Bone marrow (tissue), 2 donors: ENCODE data around the gene ANKRD33B.
"Not testable (repeated sequence)": the region's sequence is repeated elsewhere in the genome, so short reads cannot be mapped to it uniquely, and the experiment has no call there.

ENCODE experiments used
- DNase-seq, 2 donors: peaks; one replicate each; lab custom pipeline; 2025; lab: John Stamatoyannopoulos, UW

ANKRD33B gene

DNA sequence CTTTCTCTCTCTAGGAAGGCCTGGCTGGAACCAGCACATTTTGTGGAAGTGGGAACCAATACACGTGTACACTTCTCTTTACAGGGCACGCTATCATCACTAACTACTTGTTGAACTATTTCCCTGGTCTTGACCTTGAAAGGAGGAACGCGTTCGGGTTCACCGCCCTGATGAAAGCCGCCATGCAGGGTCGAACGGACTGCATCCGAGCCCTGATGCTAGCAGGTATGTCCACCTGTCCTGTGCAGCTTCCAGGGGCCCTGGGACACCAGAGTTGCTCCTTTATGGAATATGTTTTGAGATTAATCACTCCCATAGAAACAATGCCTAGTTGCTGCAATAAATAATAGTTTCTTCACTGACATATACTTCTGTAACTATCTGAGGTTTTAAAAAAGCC is 74.1 kb downstream of the ANKRD33B start:
- DNase-seq, result no peak

DNA sequence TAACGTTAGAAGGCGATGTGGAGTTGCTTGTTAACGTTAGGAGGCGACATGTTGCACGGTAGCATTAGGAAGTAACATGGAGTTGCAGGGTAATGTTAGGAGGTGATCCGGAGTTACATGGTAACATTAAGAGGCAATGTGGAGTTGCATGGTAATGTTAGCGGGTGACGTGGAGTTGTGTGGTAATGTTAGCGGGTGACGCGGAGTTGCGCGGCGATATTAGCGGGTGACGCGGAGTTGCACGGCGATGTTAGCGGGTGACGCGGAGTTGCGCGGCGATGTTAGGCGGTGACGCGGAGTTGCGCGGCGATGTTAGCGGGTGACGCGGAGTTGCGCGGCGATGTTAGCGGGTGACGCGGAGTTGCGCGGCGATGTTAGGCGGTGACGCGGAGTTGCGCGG is 74.9 kb downstream of the ANKRD33B start:
- not testable (repeated sequence) for DNase-seq

DNA sequence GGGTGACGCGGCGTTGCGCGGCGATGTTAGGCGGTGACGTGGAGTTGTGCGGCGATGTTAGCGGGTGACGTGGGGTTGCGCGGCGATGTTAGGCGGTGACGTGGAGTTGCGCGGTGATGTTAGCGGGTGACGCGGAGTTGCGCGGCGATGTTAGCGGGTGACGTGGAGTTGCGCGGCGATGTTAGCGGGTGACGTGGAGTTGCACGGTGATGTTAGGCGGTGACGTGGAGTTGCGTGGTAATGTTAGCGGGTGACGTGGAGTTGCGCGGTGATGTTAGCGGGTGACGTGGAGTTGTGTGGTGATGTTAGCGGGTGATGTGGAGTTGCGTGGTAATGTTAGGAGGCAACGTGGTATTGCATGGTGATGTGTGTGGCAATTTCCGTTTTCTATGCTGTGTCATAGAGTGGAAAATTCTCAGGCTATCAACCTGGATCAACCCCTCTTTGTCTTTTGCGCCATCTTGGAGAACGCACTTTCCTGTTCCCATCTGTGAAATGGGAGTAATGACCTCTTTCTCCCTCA is 76.0 kb downstream of the ANKRD33B start:
- DNase-seq, result no peak

- no peak for DNase-seq
Observed at GRCh38 chr5:10642367-10642766, 78.5 kb downstream of the ANKRD33B start.

DNA sequence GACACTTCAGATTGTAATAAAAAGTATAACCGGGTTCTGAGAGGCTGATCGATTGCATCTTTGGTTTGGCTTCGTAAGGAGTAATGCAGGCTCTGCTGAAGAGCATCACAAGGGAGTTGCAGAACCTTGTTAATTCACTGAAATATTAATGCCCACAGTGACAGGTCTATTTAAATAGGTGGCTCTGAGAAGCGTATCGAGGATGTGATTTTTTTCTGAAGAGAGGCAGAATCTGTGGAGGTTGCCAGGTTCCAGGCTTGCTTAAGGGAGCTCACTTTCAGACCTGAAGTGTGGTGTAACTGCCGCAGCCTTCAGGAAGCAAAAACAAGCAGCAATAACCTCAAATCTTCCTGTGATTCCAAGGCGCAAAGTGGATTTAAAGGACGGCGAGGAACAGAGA is 80.3 kb downstream of the ANKRD33B start:
- DNase-seq, result no peak

DNA sequence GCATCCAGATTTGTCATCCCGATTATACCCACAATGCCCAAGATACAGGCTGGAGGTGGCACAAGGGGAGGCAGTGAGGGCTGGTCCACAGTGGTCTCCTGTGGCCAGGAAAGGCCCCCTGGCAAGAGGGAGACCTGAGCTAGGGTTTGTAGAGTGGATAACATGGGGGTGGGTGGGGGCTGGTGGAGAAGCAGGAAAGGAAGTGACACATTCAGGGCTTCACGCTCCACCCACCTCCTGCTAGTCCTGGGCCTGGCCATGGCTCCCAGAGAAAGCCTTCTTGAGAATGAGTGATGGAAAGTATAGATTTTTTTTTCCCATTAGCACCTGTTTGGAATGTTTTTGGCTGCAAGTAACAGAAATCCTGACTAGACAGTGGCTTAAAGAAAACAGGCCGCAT is 81.3 kb downstream of the ANKRD33B start:
- no peak for DNase-seq

DNA sequence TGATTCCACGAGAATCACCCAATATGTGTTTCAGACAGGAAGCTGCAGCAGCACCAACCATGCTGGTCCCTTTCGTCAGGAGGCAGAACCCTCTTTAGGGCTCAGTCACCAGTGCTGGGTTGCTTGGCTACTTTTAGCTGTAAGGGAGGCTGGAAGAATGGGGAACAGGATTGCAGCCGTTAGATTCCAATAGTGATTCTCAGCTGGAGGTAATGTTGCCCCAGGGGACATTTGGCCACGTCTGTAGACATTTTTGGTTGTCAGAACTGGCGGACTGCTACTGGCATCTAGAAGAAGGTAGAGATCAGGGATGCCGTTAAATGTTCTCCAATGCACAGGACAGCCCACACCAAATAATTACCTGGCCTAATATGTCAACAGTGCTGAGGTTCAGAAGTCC is 81.8 kb downstream of the ANKRD33B start:
- no peak for DNase-seq

GRCh38 chr5:10647640-10648039 is 83.8 kb downstream of the ANKRD33B start:
- DNase-seq, result no peak

DNA sequence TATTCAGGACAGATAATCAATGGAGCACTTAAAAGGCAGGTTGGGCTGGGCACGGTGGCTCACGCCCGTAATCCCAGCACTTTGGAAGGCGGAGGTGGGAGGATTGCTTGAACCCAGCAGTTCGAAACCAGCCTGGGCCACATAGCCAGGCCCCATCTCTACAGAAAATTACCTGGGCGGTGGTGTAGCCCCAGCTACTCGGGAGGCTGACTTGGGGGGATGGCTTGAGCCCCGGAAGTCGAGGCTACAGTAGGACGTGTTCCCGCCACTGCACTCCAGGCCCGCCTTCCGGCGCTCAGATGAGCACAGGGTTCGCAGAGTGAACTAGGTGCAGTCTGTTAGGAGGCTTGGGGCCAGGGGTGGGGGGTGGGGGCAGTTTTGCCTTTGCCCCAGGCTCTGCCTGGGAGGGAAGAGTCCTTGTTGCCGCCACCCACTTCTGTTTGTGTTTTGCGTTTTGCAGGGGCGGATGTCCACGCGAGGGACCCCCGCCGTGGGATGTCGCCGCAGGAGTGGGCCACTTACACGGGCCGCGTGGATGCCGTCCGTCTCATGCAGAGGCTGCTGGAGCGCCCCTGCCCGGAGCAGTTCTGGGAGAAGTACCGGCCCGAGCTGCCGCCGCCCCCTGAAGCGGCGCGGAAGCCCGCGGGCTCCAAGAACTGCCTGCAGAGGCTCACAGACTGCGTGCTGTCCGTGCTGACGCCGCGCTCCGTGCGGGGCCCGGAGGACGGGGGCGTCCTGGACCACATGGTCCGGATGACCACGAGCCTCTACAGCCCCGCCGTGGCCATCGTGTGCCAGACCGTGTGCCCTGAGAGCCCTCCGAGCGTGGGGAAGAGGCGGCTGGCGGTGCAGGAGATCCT is 85.2 kb downstream of the ANKRD33B start:
- DNase-seq, result no peak

DNA sequence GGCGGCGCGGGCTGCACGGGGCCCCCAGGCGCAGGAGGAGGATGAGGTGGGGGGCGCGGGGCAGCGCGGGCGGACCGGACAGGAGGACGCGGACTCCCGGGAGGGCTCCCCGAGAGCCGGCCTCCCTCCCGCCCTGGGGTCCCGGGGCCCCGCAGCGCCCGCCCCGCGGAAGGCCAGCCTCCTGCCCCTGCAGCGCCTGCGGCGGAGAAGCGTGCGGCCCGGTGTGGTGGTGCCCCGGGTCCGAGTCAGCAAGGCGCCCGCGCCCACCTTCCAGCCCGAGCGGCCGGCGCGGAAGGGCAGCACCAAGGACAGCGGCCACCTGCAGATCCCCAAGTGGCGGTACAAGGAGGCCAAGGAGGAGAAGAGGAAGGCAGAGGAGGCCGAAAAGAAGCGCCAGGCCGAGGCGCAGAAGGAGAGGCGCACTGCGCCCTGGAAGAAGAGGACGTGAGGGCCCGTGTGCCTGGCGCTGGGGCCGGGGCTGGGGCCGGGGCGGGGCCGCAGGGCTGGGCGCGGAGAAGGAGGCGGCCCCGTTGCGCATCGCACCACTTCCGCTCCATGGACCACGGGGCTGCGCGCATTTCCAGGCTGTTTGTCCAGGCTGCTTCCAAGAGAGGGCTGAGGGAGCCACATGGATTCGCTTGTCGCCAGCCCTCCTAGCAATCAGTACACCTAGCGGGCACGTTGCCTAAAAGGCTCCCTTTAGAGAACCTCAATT is 86.0 kb downstream of the ANKRD33B start:
- DNase-seq, result no peak

- DNase-seq, result no peak
Observed at GRCh38 chr5:10652151-10652550, 88.3 kb downstream of the ANKRD33B start.

- DNase-seq, result no peak
Observed at GRCh38 chr5:10652606-10653005, 88.7 kb downstream of the ANKRD33B start.

- DNase-seq, result no peak
Observed at GRCh38 chr5:10653043-10653442, 89.2 kb downstream of the ANKRD33B start.

- DNase-seq, result no peak
Observed at GRCh38 chr5:10653751-10654400, 90.0 kb downstream of the ANKRD33B start.

- no peak for DNase-seq
Observed at GRCh38 chr5:10654566-10654965, 90.7 kb downstream of the ANKRD33B start.

DNA sequence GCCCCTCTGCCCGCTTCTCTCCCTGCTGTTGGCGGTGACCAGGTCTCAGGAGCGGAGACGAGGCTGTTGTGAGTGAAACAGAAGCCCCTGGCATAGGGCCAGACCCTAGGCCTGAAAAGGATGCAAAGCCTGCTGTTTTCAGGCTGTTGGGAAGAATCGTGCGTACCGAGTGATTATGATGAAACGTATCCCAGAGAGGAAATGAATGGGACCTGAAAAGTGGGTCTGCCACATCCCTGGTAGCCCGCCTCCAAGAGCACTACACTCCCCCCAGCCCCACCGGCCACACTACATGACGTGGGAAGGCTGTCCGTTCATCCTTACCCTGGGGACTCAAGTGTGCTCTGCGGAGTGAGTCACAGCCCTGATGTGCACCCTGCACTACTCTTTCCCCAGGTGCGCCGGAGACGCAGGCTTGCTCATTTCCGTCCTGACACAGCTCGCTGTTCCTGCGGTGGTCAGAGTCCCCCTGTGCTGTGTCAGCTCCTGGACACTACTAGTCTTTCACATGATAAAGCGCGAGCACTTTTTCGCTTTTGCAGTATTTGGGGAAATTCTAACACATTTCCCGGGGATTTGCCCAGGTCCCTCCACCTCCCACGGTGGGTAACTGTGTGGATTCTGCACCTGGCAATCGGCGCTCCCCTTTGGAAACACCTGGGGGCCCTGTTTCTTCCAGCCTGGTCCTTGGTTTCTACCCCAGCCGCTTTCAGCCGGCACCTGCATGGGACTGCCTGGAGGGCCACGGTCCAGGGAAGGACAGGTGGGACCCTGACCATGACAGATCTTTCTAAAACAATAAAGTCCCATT is 91.5 kb downstream of the ANKRD33B start:
- DNase-seq, result no peak

GRCh38 chr5:10655972-10656830 is 92.3 kb downstream of the ANKRD33B start:
- DNase-seq, result no peak

GRCh38 chr5:10658265-10658664 is 94.4 kb downstream of the ANKRD33B start:
- no peak for DNase-seq

GRCh38 chr5:10660135-10660534 is 96.3 kb downstream of the ANKRD33B start:
- DNase-seq, result no peak

GRCh38 chr5:10660720-10661387 is 97.0 kb downstream of the ANKRD33B start:
- no peak for DNase-seq
